AG09309 (cell line): ENCODE measurements around the gene LMO4.
A peak's percentile ranks its signal among the peaks of the same experiment; 100 is the strongest.

Source experiments
- DNase-seq: peaks from one replicate; pipeline ENCODE4 v3.0.0-alpha.2; 2010; ENCODE audit warnings: low read depth
- H3K4me3 ChIP-seq: 2 replicates; pipeline ENCODE4 v1.5.1; 2011; ENCODE audit warnings: mild to moderate bottlenecking, low read depth, low read length, moderate library complexity; ENCODE audit not compliant: control insufficient read depth
- CTCF ChIP-seq: IDR thresholded peaks from 2 replicates; pipeline ENCODE4 v1.5.1; 2011; ENCODE audit warnings: mild to moderate bottlenecking, low read depth, low read length, inconsistent platforms; ENCODE audit not compliant: insufficient read depth, control insufficient read depth; ENCODE audit errors: missing control alignments

The LMO4 gene

GRCh38 chr1:87328272-87329050 lies at the start of gene LMO4:
TSS of gene LMO4 (plus strand) at chr1:87328880. CDS start at chr1:87332016, 3,136 bp downstream.
- DNase-seq, result peak; percentile 91
- no peak for TF ChIP-seq CTCF
- peak within 1 kb of the TSS; percentile 96 for H3K4me3 ChIP-seq

GRCh38 chr1:87279536-87279875 lies 49.2 kb upstream of the LMO4 start:
- no peak overlapping the region for H3K4me3 ChIP-seq
- no peak for DNase-seq
- no peak for TF ChIP-seq CTCF

- no peak for TF ChIP-seq CTCF
- no peak overlapping the region for H3K4me3 ChIP-seq
- DNase-seq, result no peak
Observed at GRCh38 chr1:87279966-87280535, 48.6 kb upstream of the LMO4 start.

- no peak overlapping the region for H3K4me3 ChIP-seq
- DNase-seq, result no peak
- no peak for TF ChIP-seq CTCF
Observed at GRCh38 chr1:87284456-87285240, 44.0 kb upstream of the LMO4 start.

- no peak overlapping the region for H3K4me3 ChIP-seq
- no peak for TF ChIP-seq CTCF
- peak; percentile 35 for DNase-seq
Observed at GRCh38 chr1:87291107-87291506, 37.6 kb upstream of the LMO4 start.

GRCh38 chr1:87292684-87293493 lies 35.8 kb upstream of the LMO4 start:
- no peak overlapping the region for H3K4me3 ChIP-seq
- TF ChIP-seq CTCF, result peak; percentile 71
- peak; percentile 4 for DNase-seq
